Measurements from ENCODE around the gene AKT1. TPM values are rescaled to one million over a fixed set of nuclear protein-coding genes. Genes with fewer than 3 reads are reported as not detected.
"Not testable (repeated sequence)": the region's sequence is repeated elsewhere in the genome, so short reads cannot be mapped to it uniquely, and the experiment has no call there.

AKT1 gene
- total and polyA plus RNA-seq, 5 experiments from 2014 or later: 8.9 to 95.7 (median 33.4) TPM

- peaks cover 24 to 66% (median 47%) of the 10 kb centered on the region in 4 donors for H3K4me1 Mint-ChIP-seq
- peak overlapping the region in 1 of 10 donors; percentile 14 for H3K4me3 Mint-ChIP-seq
- peak overlapping the region in 3 of 10 donors; percentile 20 to 79 (median 29) for H3K27ac Mint-ChIP-seq
- no peaks in the 10 kb centered on the region for H3K27me3 Mint-ChIP-seq
- POLR2A ChIA-PET: interaction anchor here (1.2 kb wide), 1 partner anchor 13 kb away, joined by 4 read pairs; no protein-coding TSS in a partner anchor
- DNase-seq (peak in 1 of 10 donors; percentile 46), ATAC-seq (no peak)
- no peaks in the 10 kb centered on the region for H3K9me3 Mint-ChIP-seq
- peaks cover 9 to 56% (median 15%) of the 10 kb centered on the region in 3 donors for H3K36me3 Mint-ChIP-seq
Observed at GRCh38 chr14:104757681-104758392, 37.7 kb downstream of the AKT1 start.

DNA sequence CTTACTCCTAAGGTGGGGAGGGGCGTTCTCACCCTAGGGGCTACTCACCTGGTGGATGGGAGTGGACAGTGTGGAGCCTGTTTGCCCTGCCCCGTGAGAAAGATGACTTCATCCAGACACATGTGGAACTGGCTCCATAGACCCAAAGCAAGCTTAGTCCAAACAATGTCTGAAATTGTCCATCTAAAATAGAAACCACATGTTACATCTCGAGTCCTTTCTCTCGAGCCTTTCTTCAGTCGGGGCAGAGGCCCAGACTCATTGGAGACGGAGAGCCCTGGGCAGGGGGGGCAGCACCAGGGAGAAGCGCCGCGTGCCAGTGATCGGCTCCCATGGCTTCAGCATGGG, 38.3 kb downstream of the AKT1 start:
- Mint-ChIP-seq H3K9me3 (no peaks in the 10 kb centered on the region), H3K27me3 (no peaks in the 10 kb centered on the region), H3K4me3 (peak overlapping the region in 7 of 10 donors; percentile 14 to 70 (median 48)), H3K27ac (peak overlapping the region in 7 of 10 donors; percentile 36 to 88 (median 67)), H3K36me3 (peaks cover 7 to 52% (median 13%) of the 10 kb centered on the region in 3 donors), H3K4me1 (peaks cover 24 to 67% (median 52%) of the 10 kb centered on the region in 4 donors)
- POLR2A ChIA-PET: interaction anchor here (1.2 kb wide), 1 partner anchor 14 kb away, joined by 4 read pairs; no protein-coding TSS in a partner anchor
- DNase-seq: no peak
- ATAC-seq: no peak

GRCh38 chr14:104756477-104757237, 38.9 kb downstream of the AKT1 start:
- Mint-ChIP-seq H3K4me3 (peak overlapping the region in 8 of 10 donors; percentile 4 to 70 (median 31)), H3K36me3 (peaks cover 5 to 48% (median 12%) of the 10 kb centered on the region in 3 donors), H3K27me3 (no peaks in the 10 kb centered on the region), H3K27ac (peak overlapping the region in 9 of 10 donors; percentile 31 to 88 (median 65)), H3K4me1 (peaks cover 24 to 67% (median 52%) of the 10 kb centered on the region in 4 donors), H3K9me3 (no peaks in the 10 kb centered on the region)
- DNase-seq (peak in 2 of 10 donors; percentile 12 to 16), ATAC-seq (no peak)
- POLR2A ChIA-PET: interaction anchor here (1.2 kb wide), 1 partner anchor 14 kb away, joined by 4 read pairs; no protein-coding TSS in a partner anchor

- H3K4me3 Mint-ChIP-seq: peak overlapping the region in 6 of 10 donors; percentile 62 to 94 (median 92)
- POLR2A ChIA-PET: no interaction called here
Observed at GRCh38 chr14:104755621-104756020, 39.9 kb downstream of the AKT1 start.

DNA sequence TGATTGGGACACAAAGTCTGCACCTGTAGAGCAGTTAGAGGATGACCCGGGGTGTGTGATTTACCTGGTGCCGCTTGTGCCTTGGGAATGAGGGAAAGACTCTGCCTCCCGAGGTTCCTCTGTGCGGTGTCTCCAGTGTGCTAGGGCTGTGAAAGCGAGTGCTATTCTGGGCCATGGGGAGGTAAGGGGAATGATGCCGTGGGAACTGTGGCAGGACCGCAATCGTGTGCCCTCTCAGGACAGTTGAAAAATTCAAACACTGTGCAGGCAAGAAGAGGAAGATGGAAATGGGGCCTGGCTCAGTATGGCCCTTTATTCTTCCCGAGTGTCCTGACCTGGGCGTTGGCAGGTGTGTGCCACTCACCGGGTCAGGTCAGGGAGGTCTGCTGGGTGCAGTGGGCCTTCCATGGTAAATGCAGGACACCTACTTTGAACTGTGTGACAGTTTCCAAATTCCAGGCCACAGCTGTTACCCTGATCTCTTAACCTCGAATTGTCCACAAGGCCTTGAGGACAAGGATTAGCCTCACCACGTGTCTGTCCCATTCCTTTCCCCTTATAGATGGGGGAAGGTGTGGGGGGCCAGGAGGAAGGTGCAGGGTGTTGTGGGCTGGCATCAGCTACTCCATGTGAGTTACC, 41.2 kb downstream of the AKT1 start:
- peak in 1 of 10 donors; percentile 52 for DNase-seq
- peaks cover 23 to 61% (median 50%) of the 10 kb centered on the region in 4 donors for H3K4me1 Mint-ChIP-seq
- H3K27me3 Mint-ChIP-seq: no peaks in the 10 kb centered on the region

More at GRCh38 chr14:104755621-104756020, 39.9 kb downstream of the AKT1 start:
- H3K9me3 Mint-ChIP-seq: no peaks in the 10 kb centered on the region
- peaks cover 0 to 39% (median 7%) of the 10 kb centered on the region in 3 donors for H3K36me3 Mint-ChIP-seq
- H3K27me3 Mint-ChIP-seq: no peaks in the 10 kb centered on the region
- ATAC-seq (no peak), DNase-seq (no peak)
- peak overlapping the region in 3 of 10 donors; percentile 20 to 96 (median 71) for H3K27ac Mint-ChIP-seq
- peaks cover 24 to 61% (median 52%) of the 10 kb centered on the region in 4 donors for H3K4me1 Mint-ChIP-seq

GRCh38 chr14:104753528-104754212, 41.9 kb downstream of the AKT1 start:
- POLR2A ChIA-PET: interaction anchor here (0.8 to 2.5 kb wide), 14 partner anchors 11 to 312 kb away, joined by 3 to 18 read pairs (median 5); partner anchors contain the start of genes CDCA4, GPR132 and ZBTB42
- H3K36me3 Mint-ChIP-seq: peaks cover 0 to 21% (median 4%) of the 10 kb centered on the region in 3 donors
- ATAC-seq (no peak), DNase-seq (peak in 5 of 10 donors; percentile 10 to 59 (median 18))
- no peaks in the 10 kb centered on the region for H3K27me3 Mint-ChIP-seq
- H3K27ac Mint-ChIP-seq: peak overlapping the region; percentile 74 to 96 (median 90)
- peaks cover 23 to 58% (median 50%) of the 10 kb centered on the region in 4 donors for H3K4me1 Mint-ChIP-seq
- H3K9me3 Mint-ChIP-seq: no peaks in the 10 kb centered on the region
- peak overlapping the region; percentile 80 to 95 (median 90) for H3K4me3 Mint-ChIP-seq

More for the DNA sequence above, 41.2 kb downstream of the AKT1 start:
- Mint-ChIP-seq H3K9me3 (no peaks in the 10 kb centered on the region), H3K27ac (peak overlapping the region; percentile 74 to 96 (median 90)), H3K4me3 (peak overlapping the region; percentile 80 to 95 (median 90)), H3K36me3 (peaks cover 0 to 28% (median 4%) of the 10 kb centered on the region in 3 donors)
- no peak for ATAC-seq
- POLR2A ChIA-PET: interaction anchor here (0.6 to 2.5 kb wide), 5 partner anchors 47 to 103 kb away, joined by 3 to 18 read pairs (median 14); partner anchors contain the start of gene ZBTB42

GRCh38 chr14:104752735-104753527, 42.6 kb downstream of the AKT1 start, which contains the start of gene SIVA1:
Gene SIVA1, plus strand, starts transcription at chr14:104753147. Its CDS starts 55 bp downstream, at chr14:104753202.
- peaks cover 0 to 14% (median 0%) of the 10 kb centered on the region in 3 donors for H3K36me3 Mint-ChIP-seq
- peak within 1 kb of the TSS; percentile 82 to 96 (median 90) for H3K4me3 Mint-ChIP-seq
- H3K27me3 Mint-ChIP-seq: no peaks in the 10 kb centered on the region
- H3K9me3 Mint-ChIP-seq: no peaks in the 10 kb centered on the region
- H3K27ac Mint-ChIP-seq: peak within 1 kb of the TSS; percentile 75 to 96 (median 95)
- H3K4me1 Mint-ChIP-seq: peaks cover 23 to 55% (median 50%) of the 10 kb centered on the region in 4 donors
- DNase-seq (peak; percentile 97 to 100 (median 99)), ATAC-seq (peak; percentile 89 to 90)
- POLR2A ChIA-PET: interaction anchor here (0.6 to 2.5 kb wide), 22 partner anchors 12 to 737 kb away, joined by 3 to 18 read pairs (median 4); partner anchors contain the start of genes CDCA4, CLBA1, GPR132 and INF2

GRCh38 chr14:104752423-104752734, 43.2 kb downstream of the AKT1 start:
- H3K27me3 Mint-ChIP-seq: no peaks in the 10 kb centered on the region
- H3K4me1 Mint-ChIP-seq: peaks cover 21 to 50% (median 46%) of the 10 kb centered on the region in 4 donors
- H3K4me3 Mint-ChIP-seq: peak overlapping the region; percentile 82 to 96 (median 90)
- H3K9me3 Mint-ChIP-seq: no peaks in the 10 kb centered on the region
- ATAC-seq: peak in 1 of 2 donors; percentile 77
- no peak for DNase-seq
- POLR2A ChIA-PET: interaction anchor here (0.6 to 2.5 kb wide), 19 partner anchors 12 to 738 kb away, joined by 3 to 18 read pairs (median 4); partner anchors contain the start of genes CDCA4, CLBA1, GPR132 and INF2
- peaks cover 0 to 9% (median 0%) of the 10 kb centered on the region in 3 donors for H3K36me3 Mint-ChIP-seq
- H3K27ac Mint-ChIP-seq: peak overlapping the region; percentile 75 to 96 (median 94)

DNA sequence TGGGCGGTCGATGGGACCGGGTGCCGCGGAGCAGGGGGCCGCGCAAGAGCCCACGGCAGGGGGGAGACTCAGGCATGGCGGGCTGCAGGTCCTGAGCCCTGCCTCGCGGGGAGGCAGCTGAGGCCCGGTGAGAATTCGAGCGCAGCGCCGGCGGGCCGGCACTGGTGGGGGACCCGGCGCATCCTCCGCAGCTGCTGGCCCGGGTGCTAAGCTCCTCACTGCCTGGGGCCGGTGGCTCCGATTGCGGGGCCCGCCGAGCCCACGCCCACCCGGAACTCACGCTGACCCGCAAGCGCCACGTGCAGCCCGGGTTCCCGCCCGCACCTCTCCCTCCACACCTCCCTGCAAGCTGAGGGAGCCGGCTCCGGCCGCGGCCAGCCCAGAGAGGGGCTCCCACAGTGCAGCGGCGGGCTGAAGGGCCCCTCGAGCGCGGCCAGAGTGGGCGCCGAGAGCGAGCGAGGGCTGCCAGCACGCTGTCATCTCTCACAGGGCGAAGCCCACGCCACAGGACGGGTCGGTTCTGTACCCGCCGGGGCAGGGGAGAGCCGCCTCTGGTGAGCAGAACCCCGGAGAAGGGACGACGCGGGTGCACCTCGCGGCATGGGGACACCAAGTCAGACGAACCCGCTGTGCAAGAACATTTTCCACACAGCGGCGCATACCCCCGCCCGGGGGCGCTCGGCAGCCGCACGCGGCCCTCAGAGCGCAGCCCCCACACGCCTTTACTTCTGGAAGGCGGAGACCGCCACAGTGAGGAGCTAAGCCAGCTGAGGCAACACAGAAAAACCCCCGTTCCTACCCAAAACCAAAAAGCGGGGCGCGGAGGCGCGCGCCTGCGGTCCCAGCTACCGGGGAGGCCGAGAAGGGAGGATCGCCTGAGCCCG, 43.8 kb downstream of the AKT1 start:
- peak overlapping the region; percentile 82 to 96 (median 90) for H3K4me3 Mint-ChIP-seq
- POLR2A ChIA-PET: interaction anchor here (0.6 to 2.5 kb wide), 15 partner anchors 20 to 738 kb away, joined by 3 to 18 read pairs (median 5); partner anchors contain the start of genes CDCA4, CLBA1, GPR132 and INF2
- no peak for ATAC-seq

DNA sequence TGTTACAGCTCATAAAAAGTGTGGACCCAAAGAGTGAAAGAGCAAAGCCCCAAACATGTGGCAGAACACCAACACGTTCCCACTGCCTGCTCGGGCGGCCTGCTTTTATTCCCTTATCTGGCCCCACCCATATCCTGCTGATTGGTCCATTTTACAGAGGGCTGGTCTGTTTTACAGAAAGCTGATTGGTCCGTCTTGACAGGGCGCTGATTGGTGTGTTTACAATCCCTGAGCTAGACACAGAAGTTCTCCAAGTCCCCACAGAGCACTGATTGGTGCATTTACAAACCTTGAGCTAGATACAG, 44.8 kb downstream of the AKT1 start:
- peak overlapping the region in 4 of 10 donors; percentile 11 to 73 (median 39) for H3K27ac Mint-ChIP-seq
- POLR2A ChIA-PET, H3K27me3 Mint-ChIP-seq, H3K36me3 Mint-ChIP-seq, ATAC-seq, H3K9me3 Mint-ChIP-seq, DNase-seq: not testable (repeated sequence)
- H3K4me3 Mint-ChIP-seq: peak overlapping the region in 5 of 10 donors; percentile 41 to 60 (median 51)
- H3K4me1 Mint-ChIP-seq: peaks cover 17 to 37% (median 30%) of the 10 kb centered on the region in 4 donors

More for the DNA sequence above, 43.8 kb downstream of the AKT1 start:
- Mint-ChIP-seq H3K27me3 (no peaks in the 10 kb centered on the region), H3K9me3 (no peaks in the 10 kb centered on the region), H3K36me3 (peaks cover 0 to 5% (median 0%) of the 10 kb centered on the region in 3 donors), H3K27ac (peak overlapping the region in 9 of 10 donors; percentile 86 to 96 (median 95)), H3K4me1 (peaks cover 17 to 44% (median 40%) of the 10 kb centered on the region in 4 donors)
- peak in 3 of 10 donors; percentile 14 to 63 (median 33) for DNase-seq

Measured in naive thymus-derived CD8-positive, alpha-beta T cell (primary cell).